ENCODE results near the gene NFXL1. TPM values are rescaled to one million over a fixed set of nuclear protein-coding genes. Genes with fewer than 3 reads are reported as not detected.

NFXL1 gene
- total RNA-seq, 1 donor from 2014 or later, result 10.4 TPM

- no peak for DNase-seq (ENCODE audit: low read depth)
- H3K4me3 ChIP-seq (ENCODE audit: low read depth, low read length), result no peak overlapping the region
- no peak for TF ChIP-seq CTCF (conservative IDR thresholded peaks at IDR 0.05; ENCODE audit: low read depth, low read length)
Observed at GRCh38 chr4:47842985-47843384, 71.4 kb downstream of the NFXL1 start.

- no peak for DNase-seq (ENCODE audit: low read depth)
- TF ChIP-seq CTCF (conservative IDR thresholded peaks at IDR 0.05; ENCODE audit: low read depth, low read length), result no peak
Observed at GRCh38 chr4:47840291-47840690, 74.1 kb downstream of the NFXL1 start.

GRCh38 chr4:47839259-47839658, 75.1 kb downstream of the NFXL1 start:
- H3K4me3 ChIP-seq (ENCODE audit: low read depth, low read length), result no peak overlapping the region
- peak; percentile 60 for TF ChIP-seq CTCF (conservative IDR thresholded peaks at IDR 0.05; ENCODE audit: low read depth, low read length)
- no peak for DNase-seq (ENCODE audit: low read depth)

More at GRCh38 chr4:47840291-47840690, 74.1 kb downstream of the NFXL1 start:
- no peak overlapping the region for H3K4me3 ChIP-seq (ENCODE audit: low read depth, low read length)

- no peak for TF ChIP-seq CTCF (conservative IDR thresholded peaks at IDR 0.05; ENCODE audit: low read depth, low read length)
- no peak for DNase-seq (ENCODE audit: low read depth)
- no peak overlapping the region for H3K4me3 ChIP-seq (ENCODE audit: low read depth, low read length)
Observed at GRCh38 chr4:47838445-47838844, 75.9 kb downstream of the NFXL1 start.

DNA sequence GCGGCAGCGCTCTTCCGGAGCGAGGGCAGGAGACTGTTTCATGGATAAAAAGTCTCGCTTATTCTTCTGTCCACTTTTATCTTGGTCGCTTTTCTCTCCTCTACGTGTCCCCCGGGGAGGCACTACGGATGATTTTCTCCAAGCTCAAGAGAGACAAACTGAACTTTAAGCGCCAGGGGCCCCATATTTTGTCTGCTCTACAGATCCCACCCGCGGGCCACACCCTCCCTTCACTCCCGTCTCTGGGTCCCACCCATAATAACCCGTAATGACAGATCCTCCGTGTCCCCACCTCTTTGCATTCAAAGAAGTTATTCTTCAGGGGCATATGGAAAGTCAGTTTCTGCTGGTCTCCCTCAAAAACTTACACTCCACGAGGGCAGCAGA, 76.5 kb downstream of the NFXL1 start, which contains the start of gene CORIN:
Gene CORIN (minus strand): TSS at position 160 of the 387 bp plus-strand sequence. CDS start 118 bp downstream, at position 42.
- H3K4me3 ChIP-seq (ENCODE audit: low read depth, low read length), result peak within 1 kb of the TSS; percentile 77
- DNase-seq (ENCODE audit: low read depth), result no peak
- TF ChIP-seq CTCF (conservative IDR thresholded peaks at IDR 0.05; ENCODE audit: low read depth, low read length), result no peak

DNA sequence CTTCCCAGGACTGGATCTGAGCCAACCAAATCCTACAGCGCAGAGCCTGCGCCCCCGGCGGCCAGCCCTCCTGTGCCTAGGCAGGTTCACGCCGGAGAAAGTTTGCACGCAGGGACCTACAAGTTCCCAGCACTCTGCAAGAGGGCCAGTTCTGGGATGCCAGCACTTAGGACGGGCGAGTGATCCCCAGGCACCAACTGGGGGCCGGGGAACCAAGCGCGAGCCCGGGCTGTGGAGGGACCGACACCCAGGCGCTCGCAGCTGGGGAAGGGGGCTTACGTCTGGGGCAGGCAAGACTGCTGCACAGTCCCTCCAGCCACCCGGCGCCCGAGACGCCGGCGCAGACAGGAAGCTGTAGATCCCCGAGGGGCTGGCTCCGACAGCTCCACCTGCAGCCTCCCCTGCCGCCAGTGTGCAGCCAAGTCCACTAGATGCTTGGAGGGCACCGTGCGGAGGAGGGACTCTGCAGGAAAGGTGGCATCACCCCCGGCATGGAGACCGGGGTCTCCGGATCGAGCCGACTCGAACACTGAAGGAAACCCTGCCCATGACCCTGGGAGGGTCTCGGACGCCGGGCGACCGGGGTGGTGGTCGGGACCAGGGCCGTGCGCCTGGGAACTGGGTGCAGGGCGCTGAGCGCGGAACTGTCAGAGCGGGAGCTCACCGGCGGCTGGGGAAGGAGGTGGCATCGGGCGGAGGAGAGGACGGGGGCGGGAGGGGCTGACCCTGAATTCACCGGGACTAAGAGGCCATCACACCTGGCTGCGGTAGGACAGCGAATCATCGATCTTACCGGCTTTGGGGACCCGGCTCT, 77.1 kb downstream of the NFXL1 start:
- no peak for DNase-seq (ENCODE audit: low read depth)
- TF ChIP-seq CTCF (conservative IDR thresholded peaks at IDR 0.05; ENCODE audit: low read depth, low read length), result no peak
- H3K4me3 ChIP-seq (ENCODE audit: low read depth, low read length), result peak overlapping the region; percentile 77

- peak overlapping the region; percentile 77 for H3K4me3 ChIP-seq (ENCODE audit: low read depth, low read length)
- peak; percentile 78 for TF ChIP-seq CTCF (conservative IDR thresholded peaks at IDR 0.05; ENCODE audit: low read depth, low read length)
- DNase-seq (ENCODE audit: low read depth), result peak; percentile 38
Observed at GRCh38 chr4:47836641-47837093, 77.7 kb downstream of the NFXL1 start.

Measured in epithelial cell of proximal tubule (primary cell).